Adrenal gland (tissue), 5 donors: ENCODE results near the gene MFAP3.

Source experiments
- CTCF ChIP-seq, 6 experiments: fragments of 450-650 bp in 4 of 6; fragments of 200-600 bp in 2 of 6; sonication (generic) in 1 of 6; IDR thresholded peaks; 1 replicate in 5 of 6; 2 replicates in 1 of 6; pipeline versions ENCODE4 v1.5.1 to v1.8.0; 2016 to 2021; ENCODE audit warnings: antibody characterized with exemption in 6 of 6, mild to moderate bottlenecking in 2 of 6, moderate library complexity in 1 of 6
- POLR2A ChIP-seq, 2 donors: fragments of 450-650 bp; IDR thresholded peaks; one replicate each; pipeline ENCODE4 v1.6.1; 2017; ENCODE audit warnings: antibody characterized with exemption in 2 of 2, mild to moderate bottlenecking in 2 of 2, moderate library complexity in 1 of 2
- donor health status: DM: no; HTN: no; CAD: no.

DNA sequence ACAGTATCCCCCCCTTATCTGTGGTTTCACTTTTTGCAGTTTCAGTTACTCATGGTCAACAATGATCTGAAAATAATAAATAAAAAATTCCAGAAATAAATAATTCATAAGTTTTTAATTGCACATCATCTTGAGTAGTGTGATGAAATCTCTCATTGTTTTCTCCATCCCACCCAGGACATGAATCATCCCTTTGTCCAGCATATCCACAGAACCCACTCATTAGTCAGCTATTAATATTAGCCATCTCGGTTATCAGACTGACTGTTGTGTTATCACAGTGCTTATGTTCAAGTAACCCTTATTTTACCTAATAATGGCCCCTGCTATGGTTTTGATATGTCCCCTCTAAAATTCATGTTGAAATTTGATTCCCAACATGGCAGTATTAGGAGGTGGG, 40.8 kb upstream of the MFAP3 start:
- TF ChIP-seq CTCF (IDR thresholded peaks at IDR 0.05) = no peak
- TF ChIP-seq POLR2A (IDR thresholded peaks at IDR 0.05) = no peak
